GM19025 (cell line): ENCODE data around the gene NBPF1.
"Not testable (repeated sequence)": the region's sequence is repeated elsewhere in the genome, so short reads cannot be mapped to it uniquely, and the experiment has no call there.

ENCODE experiments used
- ATAC-seq: cut with Tn5 transposase; IDR thresholded peaks from one replicate; pipeline ENCODE4 v1.9.1; 2021; ENCODE audit warnings: mild to moderate bottlenecking, low read depth, moderate library complexity; ENCODE audit not compliant: unreplicated experiment

The NBPF1 gene

DNA sequence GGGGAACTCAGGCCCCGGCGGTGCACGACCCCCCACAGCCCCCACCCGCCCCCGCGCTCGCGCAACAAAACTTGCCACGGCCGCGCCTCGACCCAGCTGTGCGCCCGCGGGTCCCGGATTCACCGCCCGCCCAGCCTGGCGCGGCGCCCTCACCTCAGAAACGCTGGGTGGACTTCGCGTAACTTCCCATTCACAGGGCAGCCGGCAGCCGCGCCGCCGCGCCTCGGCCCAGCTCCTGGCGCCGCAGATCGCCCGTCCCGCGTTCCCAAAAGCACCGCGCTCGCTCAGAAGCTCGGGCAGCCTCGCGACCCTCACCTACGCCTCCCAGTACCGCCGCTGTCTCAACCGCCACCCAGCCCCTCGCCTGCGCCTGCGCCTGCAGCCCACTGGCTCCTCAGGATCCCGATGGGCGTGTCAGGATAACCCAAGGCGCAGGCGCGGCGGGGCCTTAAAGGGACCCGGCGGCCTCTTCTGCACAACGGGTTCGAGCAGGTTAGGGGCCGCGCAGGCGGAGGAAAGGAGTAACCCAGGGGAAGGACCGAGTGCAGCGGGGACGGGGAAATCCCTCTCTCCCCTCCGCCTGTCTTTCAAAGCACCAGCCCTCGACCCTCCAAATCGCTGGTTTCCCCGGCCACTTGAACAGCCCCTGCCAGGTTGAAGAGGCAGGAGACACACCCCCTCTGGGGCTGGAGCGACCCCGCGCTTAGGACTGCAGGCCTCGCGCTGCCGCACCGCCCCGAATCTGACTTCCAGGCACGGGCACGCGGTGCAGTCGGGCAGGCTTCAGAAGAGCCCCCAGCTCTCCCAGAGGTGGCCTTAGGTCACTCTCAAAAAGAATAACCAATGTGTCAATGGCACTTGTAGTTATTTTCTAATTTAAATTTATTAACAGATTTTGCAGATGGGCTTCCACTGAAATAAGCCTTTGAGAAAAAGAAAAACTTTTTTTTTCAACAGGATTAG is at the start of gene NBPF1:
TSS of gene NBPF1 (minus strand) at position 380 of the 963 bp plus-strand sequence.
- peak; percentile 74 for ATAC-seq

GRCh38 chr1:16658234-16658633 is 44.9 kb upstream of the NBPF1 start:
- ATAC-seq = not testable (repeated sequence)

DNA sequence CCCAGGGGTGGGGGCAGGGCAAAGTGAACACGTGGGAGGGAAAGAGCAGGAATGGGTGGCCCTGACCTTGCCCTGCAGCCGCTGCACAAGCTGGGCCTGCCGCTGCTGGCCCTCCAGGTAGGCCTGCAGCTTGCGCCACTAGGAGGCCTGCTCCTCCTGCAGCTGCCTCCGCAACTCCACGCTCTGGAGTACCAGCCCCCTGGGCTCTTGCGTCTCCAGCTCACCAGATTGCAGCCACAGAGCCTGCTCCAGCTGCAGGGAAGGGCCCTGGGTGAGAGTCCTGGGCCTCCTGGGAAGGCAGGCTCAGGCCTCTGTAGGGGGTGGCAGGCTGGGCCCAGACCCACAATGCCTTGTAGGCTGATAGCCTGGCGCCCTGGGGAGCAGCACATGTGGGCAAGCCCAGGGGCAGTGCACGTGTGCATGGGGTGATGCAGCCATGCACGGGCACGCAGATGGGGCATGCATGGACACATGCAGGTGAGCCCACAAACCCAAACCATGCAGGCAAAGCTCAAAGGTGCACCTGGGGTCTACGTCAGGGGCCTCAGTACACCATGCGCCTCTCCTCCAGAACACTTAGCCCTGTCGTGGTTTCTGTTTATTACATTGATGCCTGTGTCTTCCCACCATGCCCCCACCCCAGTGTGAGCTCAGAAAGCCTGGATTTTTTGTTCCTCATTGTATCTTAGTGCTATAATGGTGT is 43.8 kb upstream of the NBPF1 start:
- ATAC-seq = not testable (repeated sequence)

DNA sequence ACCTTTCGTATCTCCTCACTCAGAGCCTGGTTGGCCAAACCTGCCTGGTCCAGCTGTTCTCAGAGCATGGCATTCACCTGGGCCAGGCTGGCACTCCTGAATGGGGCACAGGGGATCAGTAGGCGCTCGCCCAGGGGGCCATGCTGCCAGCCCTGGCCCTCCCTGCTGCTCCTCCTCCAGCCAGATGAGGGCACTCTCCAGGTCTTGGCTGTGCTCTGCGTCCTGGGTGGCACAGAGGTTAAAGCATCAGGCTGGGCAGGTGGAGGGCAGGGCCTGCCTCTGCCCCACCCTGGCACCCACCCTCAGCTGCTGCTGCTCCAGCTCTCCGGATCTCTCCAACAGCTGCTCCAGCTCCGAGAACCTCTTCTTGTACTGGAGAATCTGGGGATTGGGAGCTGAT is 43.2 kb upstream of the NBPF1 start:
- ATAC-seq = not testable (repeated sequence)

DNA sequence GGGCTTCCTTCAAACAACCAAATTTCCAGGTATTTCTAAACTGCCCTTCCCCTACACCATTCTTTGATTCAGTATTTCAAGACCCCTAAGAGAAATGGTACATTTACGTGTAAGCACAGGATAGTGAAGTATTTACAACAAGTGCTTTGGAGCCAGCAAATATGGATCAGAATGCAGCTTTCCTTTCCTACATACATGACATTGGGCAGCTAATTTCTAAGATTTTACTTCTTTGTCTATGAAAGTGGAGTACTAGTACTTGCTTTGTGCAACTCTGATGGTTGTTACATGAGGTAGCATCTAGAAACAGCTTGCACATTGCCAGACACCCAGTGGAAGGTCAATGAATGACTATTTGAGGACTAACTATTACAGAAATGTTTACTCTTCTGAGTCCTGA is 38.2 kb upstream of the NBPF1 start:
- ATAC-seq = not testable (repeated sequence)

GRCh38 chr1:16649960-16650359 is 36.6 kb upstream of the NBPF1 start:
- ATAC-seq = not testable (repeated sequence)

- ATAC-seq = not testable (repeated sequence)
These were observed 36.0 kb upstream of the NBPF1 start for GRCh38 chr1:16649390-16649789.

GRCh38 chr1:16648756-16649155 is 35.4 kb upstream of the NBPF1 start:
- ATAC-seq = not testable (repeated sequence)

GRCh38 chr1:16648250-16648649 is 34.9 kb upstream of the NBPF1 start:
- not testable (repeated sequence) for ATAC-seq

- not testable (repeated sequence) for ATAC-seq
These were observed 34.1 kb upstream of the NBPF1 start for GRCh38 chr1:16647179-16648176.

DNA sequence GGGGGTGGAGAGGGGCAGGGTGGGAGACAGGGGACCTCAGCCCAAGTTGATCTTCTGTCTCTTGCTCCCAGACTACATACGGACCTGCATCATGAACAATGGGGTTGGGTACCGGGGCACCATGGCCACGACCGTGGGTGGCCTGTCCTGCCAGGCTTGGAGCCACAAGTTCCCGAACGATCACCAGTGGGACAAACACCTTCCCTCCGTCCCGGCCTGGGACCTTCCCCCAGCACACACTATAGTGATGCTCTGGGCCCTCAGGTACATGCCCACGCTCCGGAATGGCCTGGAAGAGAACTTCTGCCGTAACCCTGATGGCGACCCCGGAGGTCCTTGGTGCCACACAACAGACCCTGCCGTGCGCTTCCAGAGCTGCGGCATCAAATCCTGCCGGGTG is 33.4 kb upstream of the NBPF1 start:
- ATAC-seq = not testable (repeated sequence)

DNA sequence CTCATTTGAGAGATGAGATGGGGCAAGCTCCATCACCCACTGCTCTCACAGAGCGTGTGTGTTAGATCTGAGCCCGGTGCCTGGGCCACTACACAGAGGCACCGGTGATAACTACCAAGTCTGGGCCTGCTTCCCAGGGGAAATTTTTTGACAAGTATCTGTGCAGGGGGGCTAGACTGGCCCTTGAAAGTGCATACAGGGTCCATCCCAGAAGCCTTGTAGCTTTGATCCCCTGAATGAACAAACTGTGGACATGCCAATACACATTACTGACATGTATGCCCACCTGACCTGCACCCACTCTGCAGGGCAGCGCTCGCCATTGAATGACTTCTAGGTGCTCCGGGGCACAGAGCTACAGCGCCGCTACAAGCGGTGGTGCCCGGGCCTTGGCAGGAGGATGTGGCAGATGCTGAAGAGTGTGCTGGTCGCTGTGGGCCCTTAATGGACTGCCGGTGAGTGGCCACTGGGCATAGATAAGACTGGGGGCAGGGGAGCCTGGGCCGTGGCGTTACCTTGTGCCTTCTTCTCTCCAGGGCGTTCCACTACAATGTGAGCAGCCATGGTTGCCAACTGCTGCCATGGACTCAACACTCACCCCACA is 32.8 kb upstream of the NBPF1 start:
- ATAC-seq = not testable (repeated sequence)

- ATAC-seq = not testable (repeated sequence)
These were observed 32.1 kb upstream of the NBPF1 start for GRCh38 chr1:16645271-16646060.

DNA sequence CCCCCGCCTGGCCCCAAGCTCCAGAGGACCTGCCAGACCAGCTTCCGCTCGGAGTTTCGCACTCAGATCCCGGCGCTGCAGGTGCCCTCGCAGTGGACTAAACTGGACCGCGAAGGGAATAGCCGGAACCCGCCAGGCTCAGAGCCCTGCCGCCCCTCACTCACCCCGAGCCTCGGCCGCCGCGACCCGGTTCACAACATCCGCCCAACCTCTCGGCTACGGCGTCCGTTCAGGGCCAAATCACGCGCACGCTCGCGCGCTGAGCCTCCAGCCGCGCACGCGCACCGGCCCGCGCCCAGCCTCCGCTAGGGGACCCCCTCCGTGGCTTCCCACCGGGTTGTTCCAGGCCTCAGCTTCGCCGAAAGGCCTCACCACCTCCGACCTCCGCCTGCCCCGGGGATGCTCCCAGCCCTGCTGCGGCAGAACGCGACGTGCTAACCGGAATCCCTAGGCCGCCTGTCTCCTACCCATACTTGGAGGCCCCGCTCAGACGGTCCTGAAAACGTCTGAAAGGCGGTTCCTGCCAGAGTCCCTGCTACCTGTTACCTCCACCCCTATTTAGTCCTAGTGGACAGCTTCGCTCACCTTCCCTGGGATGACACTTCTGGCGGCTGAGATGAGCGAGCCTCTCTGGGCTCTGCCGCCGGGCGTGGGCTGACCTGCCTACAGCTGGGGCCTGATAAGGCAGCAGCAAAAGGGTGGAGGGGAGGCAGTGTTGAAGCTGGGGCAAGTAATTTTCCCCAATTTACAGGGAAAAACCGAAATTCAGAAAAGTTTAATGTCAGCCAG is 31.3 kb upstream of the NBPF1 start:
- peak; percentile 79 for ATAC-seq

DNA sequence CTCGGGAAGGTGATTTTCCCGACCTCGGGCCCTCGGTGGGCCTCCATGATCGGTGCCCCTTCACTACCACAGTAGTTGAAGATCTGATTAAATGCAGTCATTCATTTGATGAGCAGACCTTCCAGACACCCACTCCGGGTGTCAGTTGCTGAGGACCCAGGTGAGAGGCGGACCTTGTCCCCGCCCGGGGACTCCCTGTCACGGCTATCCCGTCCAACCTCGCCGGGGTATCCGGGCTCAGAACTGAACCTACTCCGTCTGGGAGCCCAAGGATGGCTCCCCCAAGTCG is 30.8 kb upstream of the NBPF1 start:
- peak; percentile 14 for ATAC-seq

- ATAC-seq = not testable (repeated sequence)
These were observed 30.3 kb upstream of the NBPF1 start for GRCh38 chr1:16643476-16644192.

DNA sequence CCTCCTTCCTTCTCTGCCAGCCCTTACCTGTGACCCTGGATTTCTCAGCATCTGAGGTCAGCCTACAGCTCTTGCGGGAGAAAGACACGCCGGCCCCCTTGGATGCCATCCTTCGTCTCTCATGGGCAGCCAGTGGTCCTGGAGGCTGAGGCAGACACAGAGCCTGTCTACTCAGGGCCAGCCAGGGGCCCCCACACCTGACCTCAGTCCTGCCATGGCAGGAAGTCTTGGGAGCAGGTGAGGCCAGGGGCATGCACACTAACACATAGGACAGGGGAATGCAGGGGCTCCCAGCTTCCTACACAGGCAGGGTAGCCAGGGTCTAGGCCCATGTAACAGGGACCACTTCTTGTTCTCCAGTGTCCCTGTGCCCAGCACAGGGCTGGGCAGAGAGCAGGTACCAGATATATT is 29.6 kb upstream of the NBPF1 start:
- ATAC-seq = not testable (repeated sequence)
